ENCODE results near the gene FECH.

The FECH gene

GRCh38 chr18:57579934-57580333, 6.6 kb downstream of the FECH start:
- no peak for DNase-seq

GRCh38 chr18:57576316-57576715, 10.2 kb downstream of the FECH start:
- no peak for DNase-seq

- DNase-seq: no peak
These were observed 11.0 kb downstream of the FECH start for GRCh38 chr18:57575542-57575941.

- DNase-seq: no peak
These were observed 11.6 kb downstream of the FECH start for GRCh38 chr18:57574866-57575265.

GRCh38 chr18:57570162-57570561, 16.3 kb downstream of the FECH start:
- DNase-seq: no peak

- no peak for DNase-seq
These were observed 17.4 kb downstream of the FECH start for GRCh38 chr18:57569133-57569532.

- peak; percentile 68 for DNase-seq
These were observed 24.6 kb downstream of the FECH start for GRCh38 chr18:57561728-57562423.

GRCh38 chr18:57561261-57561660, 25.2 kb downstream of the FECH start:
- no peak for DNase-seq

GRCh38 chr18:57559314-57559713, 27.2 kb downstream of the FECH start:
- peak; percentile 64 for DNase-seq

GRCh38 chr18:57555134-57555533, 31.4 kb downstream of the FECH start:
- no peak for DNase-seq

GRCh38 chr18:57550510-57550909, 36.0 kb downstream of the FECH start:
- DNase-seq: no peak

- no peak for DNase-seq
These were observed 39.2 kb downstream of the FECH start for GRCh38 chr18:57547260-57547659.

GRCh38 chr18:57544936-57545660, 41.4 kb downstream of the FECH start:
- DNase-seq: no peak

GRCh38 chr18:57543560-57543959, 42.9 kb downstream of the FECH start:
- DNase-seq: peak; percentile 55

GRCh38 chr18:57542812-57543427, 43.6 kb downstream of the FECH start:
- peak; percentile 96 for DNase-seq

GRCh38 chr18:57542126-57542525, 44.4 kb downstream of the FECH start:
- peak; percentile 8 for DNase-seq

- no peak for DNase-seq
These were observed 46.8 kb downstream of the FECH start for GRCh38 chr18:57539702-57540101.

- no peak for DNase-seq
These were observed 47.9 kb downstream of the FECH start for GRCh38 chr18:57538614-57539013.

GRCh38 chr18:57534511-57534909, 52.0 kb downstream of the FECH start:
- DNase-seq: no peak

GRCh38 chr18:57533868-57534510, 52.5 kb downstream of the FECH start:
- no peak for DNase-seq

- DNase-seq: peak; percentile 3
These were observed 53.3 kb downstream of the FECH start for GRCh38 chr18:57533006-57533867.

GRCh38 chr18:57529151-57529550, 57.4 kb downstream of the FECH start:
- no peak for DNase-seq
